GM23248 (cell line): ENCODE data around the gene PIWIL4.

Experiments used
- EZH2 ChIP-seq: fragments of 200-600 bp; sonication (generic); IDR thresholded peaks from 2 replicates; pipeline ENCODE4 v1.6.1; 2018; ENCODE audit warnings: antibody characterized with exemption, mild to moderate bottlenecking; ENCODE audit not compliant: insufficient read depth, poor library complexity, severe bottlenecking
- EZH2phosphoT487 ChIP-seq: fragments of 200-600 bp; sonication (generic); IDR thresholded peaks from 2 replicates; pipeline ENCODE4 v1.6.1; 2018; ENCODE audit warnings: antibody characterized with exemption, moderate library complexity, mild to moderate bottlenecking, low read depth; ENCODE audit not compliant: insufficient read depth

- TF ChIP-seq EZH2 (no peak), EZH2phosphoT487 (no peak)
These were observed 69.3 kb downstream of the PIWIL4 start for GRCh38 chr11:94636388-94636949.
